ENCODE data around the gene PIP5KL1. TPM values are rescaled to one million over a fixed set of nuclear protein-coding genes. Genes with fewer than 3 reads are reported as not detected.

The PIP5KL1 gene
- total RNA-seq, result 0.27 and 0.43 TPM in 2 replicates

DNA sequence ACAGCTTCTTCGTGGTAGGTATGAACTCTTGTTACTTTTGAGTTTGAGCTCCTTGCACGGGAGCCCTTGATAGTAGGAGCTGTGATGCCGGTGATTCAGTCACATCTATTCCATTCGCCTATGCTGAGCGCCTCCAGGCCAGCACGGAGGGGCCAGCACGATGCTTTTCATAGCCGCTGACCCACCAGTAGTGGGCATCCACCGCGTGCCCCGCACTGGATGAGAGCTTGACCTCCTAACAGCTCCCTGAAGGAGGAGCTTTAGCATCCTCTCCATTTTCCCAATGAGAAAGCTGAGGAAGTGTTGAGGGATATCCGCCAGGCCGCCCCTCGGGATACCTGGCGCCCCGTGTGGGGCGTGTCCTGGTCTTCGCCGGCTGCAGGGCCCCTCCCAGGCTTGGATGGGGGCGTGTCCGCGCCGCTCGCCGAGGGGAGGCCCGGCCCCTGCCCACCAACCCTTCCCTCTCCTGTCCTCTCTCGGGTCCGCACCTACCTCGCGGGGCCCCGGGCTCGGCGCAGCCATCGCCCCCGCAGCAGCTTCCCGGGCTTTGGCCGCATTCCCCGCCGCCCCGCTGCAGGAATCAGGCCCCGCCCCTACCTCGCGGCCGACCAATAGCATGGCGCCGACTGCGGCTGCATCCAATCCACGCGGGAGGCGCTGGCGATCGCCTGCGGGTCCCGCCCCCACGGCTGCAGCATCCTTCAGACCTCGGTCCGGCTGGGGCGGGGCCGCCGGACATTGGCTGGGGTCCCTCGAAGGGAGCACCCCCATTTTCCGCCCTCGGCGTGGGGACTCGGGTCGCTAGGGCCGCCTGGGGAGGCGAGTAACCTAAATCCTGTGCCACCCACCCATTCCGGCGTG, at the start of gene PIP5KL1:
Gene PIP5KL1, minus strand, starts transcription at position 547 of the 861 bp plus-strand sequence. Its CDS starts 25 bp downstream, at position 522.

DNA sequence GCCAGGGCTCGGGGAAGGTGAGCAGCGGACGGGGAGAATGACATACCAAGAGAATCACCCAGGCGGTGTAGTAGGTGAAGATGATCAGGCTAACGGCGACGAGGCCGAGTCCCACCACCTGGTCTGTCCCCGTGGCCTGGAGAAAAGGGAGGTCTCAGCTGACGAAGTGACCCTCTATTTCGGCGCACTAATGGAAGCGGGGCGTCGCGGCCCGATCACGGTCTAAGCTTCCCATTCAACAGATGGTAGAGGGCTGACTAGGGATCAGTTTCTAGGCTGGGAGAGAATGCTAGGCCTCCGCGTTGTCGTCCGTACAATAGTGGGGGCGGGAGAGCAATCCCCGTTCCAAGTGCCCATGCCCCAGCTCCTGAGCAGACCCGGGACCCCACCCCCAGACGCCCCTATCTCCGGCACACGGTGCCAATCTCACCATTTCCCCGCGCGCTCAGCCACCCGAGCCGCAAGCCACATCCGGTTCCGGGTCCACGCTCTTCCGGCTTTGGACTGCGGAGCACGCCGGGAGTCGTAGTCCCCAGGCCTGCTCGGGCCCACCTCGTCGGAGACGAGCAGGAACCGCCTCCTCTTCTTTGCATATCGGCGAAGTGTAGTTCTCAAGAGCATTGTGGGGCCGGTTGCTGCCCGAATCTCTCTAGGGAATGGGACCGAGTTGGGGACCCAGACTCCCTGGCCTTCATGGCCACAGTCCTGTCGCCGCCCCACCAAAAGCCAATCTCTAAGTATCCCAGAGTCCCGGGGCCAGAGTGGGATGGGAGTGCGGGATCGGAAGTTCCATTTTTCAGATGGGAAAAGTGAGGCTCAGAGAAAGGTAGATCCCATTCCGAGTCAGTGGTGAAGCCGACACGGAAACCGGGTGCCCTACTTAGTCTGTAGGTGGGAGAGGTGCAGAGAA, 7.1 kb upstream of the PIP5KL1 start, which contains the start of gene DPM2:
Gene DPM2, minus strand, starts transcription at position 467 of the 910 bp plus-strand sequence. Its CDS starts 34 bp downstream, at position 433.

DNA sequence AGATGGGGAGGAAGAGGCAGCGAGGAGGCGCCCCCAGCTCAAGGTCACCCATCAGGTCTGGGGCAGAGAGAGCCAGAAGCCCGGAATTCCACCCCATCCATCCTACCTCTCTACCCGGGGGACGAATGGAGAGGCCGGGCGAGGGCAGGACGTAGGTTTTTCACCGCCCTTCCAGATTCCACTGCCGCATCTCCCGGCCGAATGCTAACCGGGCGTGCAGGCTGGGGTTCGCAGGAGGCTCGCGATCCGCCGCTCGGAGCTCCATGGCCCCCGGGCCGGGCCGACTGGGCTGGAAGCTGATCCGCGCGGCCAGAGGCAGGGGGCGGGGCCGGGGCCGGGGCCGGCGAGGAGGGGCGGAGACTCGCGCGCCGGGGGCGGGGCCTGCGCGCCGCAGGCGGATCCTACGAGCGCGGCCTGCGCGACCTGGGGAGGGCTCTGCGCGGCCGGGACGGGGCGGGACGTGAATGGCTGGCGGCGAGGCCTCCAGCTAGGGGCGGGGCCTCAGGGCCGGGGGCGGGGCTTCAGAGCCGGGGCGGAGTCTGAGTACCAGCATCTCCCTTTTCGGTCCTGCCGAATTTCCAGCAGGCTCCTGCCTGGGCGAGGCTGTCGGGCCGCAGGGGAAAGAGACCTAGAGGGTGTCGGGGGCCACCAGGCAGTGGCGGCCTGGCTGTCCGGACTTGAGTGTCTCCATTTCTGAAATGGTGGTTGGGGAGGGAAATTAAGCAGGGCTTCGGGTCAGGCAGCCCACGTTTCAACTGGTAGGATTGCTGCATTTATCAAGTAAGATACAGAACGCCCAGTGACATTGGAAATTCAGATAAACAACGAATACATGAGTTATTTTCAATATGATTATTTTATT, 13.6 kb downstream of the PIP5KL1 start, which contains the start of gene ST6GALNAC4:
Gene ST6GALNAC4, minus strand, starts transcription at position 322 of the 862 bp plus-strand sequence. CDS start 622 bp downstream, outside the sequence.

GRCh38 chr9:127899128-127899943, 31.2 kb downstream of the PIP5KL1 start, which contains the start of gene ST6GALNAC6:
ST6GALNAC6 (minus strand) TSS chr9:127899603; CDS start chr9:127897981, 1,622 bp downstream.

GRCh38 chr9:127877566-127877998, 53.0 kb downstream of the PIP5KL1 start, which contains the start of gene AK1:
AK1 (minus strand) TSS chr9:127877675; CDS start chr9:127874617, 3,058 bp downstream.

Other genes starting within 250 kb of the PIP5KL1 start
- under 0.01 and 0.14 TPM in 2 replicates for gene CFAP157, start 223.8 kb downstream of the PIP5KL1 start, total RNA-seq
- 21.0 and 24.7 TPM in 2 replicates for gene PTRH1, start 215.1 kb downstream of the PIP5KL1 start, total RNA-seq
- not detected in 2 replicates for gene TTC16, start 214.7 kb downstream of the PIP5KL1 start, total RNA-seq
- gene TOR2A, start 195.5 kb downstream of the PIP5KL1 start, total RNA-seq, result 9.2 and 10.1 TPM in 2 replicates
- 39.9 and 61.7 TPM in 2 replicates for gene SH2D3C, start 152.1 kb downstream of the PIP5KL1 start, total RNA-seq
- gene CDK9, start 144.7 kb downstream of the PIP5KL1 start, total RNA-seq, result 77.0 and 88.0 TPM in 2 replicates
- 102 and 107 TPM in 2 replicates for gene FPGS, start 127.9 kb downstream of the PIP5KL1 start, total RNA-seq
- gene ENG, start 76.1 kb downstream of the PIP5KL1 start, total RNA-seq, result 145 and 215 TPM in 2 replicates
- gene AK1, start 53.1 kb downstream of the PIP5KL1 start, total RNA-seq, result 60.4 and 80.7 TPM in 2 replicates
- 29.4 and 30.4 TPM in 2 replicates for gene ST6GALNAC6, start 31.2 kb downstream of the PIP5KL1 start, total RNA-seq
- 51.1 and 66.1 TPM in 2 replicates for gene ST6GALNAC4, start 13.7 kb downstream of the PIP5KL1 start, total RNA-seq
- 12.2 and 16.2 TPM in 2 replicates for gene DPM2, start 7.1 kb upstream of the PIP5KL1 start, total RNA-seq
- 6.4 and 8.2 TPM in 2 replicates for gene EEIG1, start 50.2 kb upstream of the PIP5KL1 start, total RNA-seq
- 6.6 and 7.7 TPM in 2 replicates for gene NAIF1, start 136.5 kb upstream of the PIP5KL1 start, total RNA-seq
- gene SLC25A25, start 137.5 kb upstream of the PIP5KL1 start, total RNA-seq, result 13.2 and 14.0 TPM in 2 replicates
- gene PTGES2, start 197.0 kb upstream of the PIP5KL1 start, total RNA-seq, result 56.1 and 57.6 TPM in 2 replicates
- gene LCN2, start 218.7 kb upstream of the PIP5KL1 start, total RNA-seq, result not detected in 2 replicates
- gene BBLN, start 229.5 kb upstream of the PIP5KL1 start, total RNA-seq, result 37.6 and 39.0 TPM in 2 replicates

All from thoracic aorta endothelial cell (primary cell).